A673 (cell line): ENCODE results near the gene TBKBP1. TPM values are rescaled to one million over a fixed set of nuclear protein-coding genes. Genes with fewer than 3 reads are reported as not detected.

Experiments used
- BruUV-seq: library from RNA; stranded (reverse); fragments of 400-500 nt; replicated peaks from 2 replicates; lab custom pipeline; 2021; lab: Mats Ljungman, UMichigan
- CTCF ChIA-PET: fragments of 300-600 bp; sonication (Branson Sonifier 250); formaldehyde crosslinking; loops from one replicate; lab custom pipeline; 2022; ENCODE audit warnings: antibody characterized with exemption; lab: Charles Lee
- POLR2A ChIA-PET: fragments of 300-600 bp; sonication (Branson Sonifier 250); formaldehyde crosslinking; loops from one replicate; lab custom pipeline; 2022; ENCODE audit warnings: antibody characterized with exemption; ENCODE audit not compliant: low non-redundant PET; lab: Charles Lee
- DNase-seq: peaks from one replicate; pipeline ENCODE4 v3.0.0-alpha.2; 2015; ENCODE audit warnings: low spot score
- H3K27ac ChIP-seq: fragments of 200-600 bp; sonication (generic); 2 replicates; pipeline ENCODE4 v1.5.1; 2016; ENCODE audit warnings: mixed run types, low read depth, mild to moderate bottlenecking, mixed read lengths, antibody characterized with exemption, low read length; ENCODE audit not compliant: poor library complexity, severe bottlenecking
- H3K27me3 ChIP-seq: fragments of 200-600 bp; sonication (generic); replicated peaks from 2 replicates; pipeline ENCODE4 v1.6.1; 2017; ENCODE audit warnings: mixed run types, low read depth, mild to moderate bottlenecking, mixed read lengths, antibody characterized with exemption, low read length; ENCODE audit not compliant: insufficient read depth, poor library complexity
- H3K36me3 ChIP-seq: fragments of 200-600 bp; sonication (generic); 2 replicates; pipeline ENCODE4 v1.6.1; 2016; ENCODE audit warnings: mixed run types, mild to moderate bottlenecking, mixed read lengths, antibody characterized with exemption, low read length; ENCODE audit not compliant: insufficient read depth, poor library complexity, severe bottlenecking
- H3K4me1 ChIP-seq: fragments of 200-600 bp; sonication (generic); 2 replicates; pipeline ENCODE4 v1.6.1; 2017; ENCODE audit warnings: mixed run types, mild to moderate bottlenecking, mixed read lengths, antibody characterized with exemption, low read length; ENCODE audit not compliant: insufficient read depth, poor library complexity, severe bottlenecking
- H3K4me3 ChIP-seq: fragments of 200-600 bp; sonication (generic); 2 replicates; pipeline ENCODE4 v1.5.1; 2016; ENCODE audit warnings: low read depth, mixed run types, mild to moderate bottlenecking, mixed read lengths, low read length; ENCODE audit not compliant: poor library complexity, severe bottlenecking
- H3K9me3 ChIP-seq: fragments of 200-600 bp; sonication (generic); 2 replicates; pipeline ENCODE4 v1.6.1; 2016; ENCODE audit warnings: mixed run types, low read depth, mild to moderate bottlenecking, mixed read lengths, antibody characterized with exemption, low read length; ENCODE audit not compliant: poor library complexity, severe bottlenecking
- EZH2 ChIP-seq: fragments of 200-600 bp; sonication (generic); IDR thresholded peaks from 2 replicates; pipeline ENCODE4 v1.6.1; 2017; ENCODE audit warnings: borderline replicate concordance, low read depth, mild to moderate bottlenecking, mixed read lengths, antibody characterized with exemption, low read length; ENCODE audit not compliant: poor library complexity, severe bottlenecking
- intact Hi-C: fragments of 100-400 bp; cut with micrococcal nuclease; formaldehyde crosslinking; loops from one replicate; pipeline ENCODE4 v1.10.0; 2022; ENCODE audit not compliant: unreplicated experiment
- total RNA-seq: library from RNA; stranded (reverse); gene quantifications from 2 replicates; pipeline ENCODE4 v1.2.3, GENCODE V29; 2021
- TF ChIP-seq, protein P1 (sequence below): fragments of 300-800, 200-600 bp; sonication (generic); conservative IDR thresholded peaks from 2 replicates; pipeline ENCODE4 v1.5.1; 2017; ENCODE audit warnings: low read depth, mild to moderate bottlenecking, antibody characterized with exemption, low read length, moderate library complexity, mixed read lengths

The TBKBP1 gene
- total RNA-seq, 1 experiment from 2014 or later = 21.1 TPM

DNA sequence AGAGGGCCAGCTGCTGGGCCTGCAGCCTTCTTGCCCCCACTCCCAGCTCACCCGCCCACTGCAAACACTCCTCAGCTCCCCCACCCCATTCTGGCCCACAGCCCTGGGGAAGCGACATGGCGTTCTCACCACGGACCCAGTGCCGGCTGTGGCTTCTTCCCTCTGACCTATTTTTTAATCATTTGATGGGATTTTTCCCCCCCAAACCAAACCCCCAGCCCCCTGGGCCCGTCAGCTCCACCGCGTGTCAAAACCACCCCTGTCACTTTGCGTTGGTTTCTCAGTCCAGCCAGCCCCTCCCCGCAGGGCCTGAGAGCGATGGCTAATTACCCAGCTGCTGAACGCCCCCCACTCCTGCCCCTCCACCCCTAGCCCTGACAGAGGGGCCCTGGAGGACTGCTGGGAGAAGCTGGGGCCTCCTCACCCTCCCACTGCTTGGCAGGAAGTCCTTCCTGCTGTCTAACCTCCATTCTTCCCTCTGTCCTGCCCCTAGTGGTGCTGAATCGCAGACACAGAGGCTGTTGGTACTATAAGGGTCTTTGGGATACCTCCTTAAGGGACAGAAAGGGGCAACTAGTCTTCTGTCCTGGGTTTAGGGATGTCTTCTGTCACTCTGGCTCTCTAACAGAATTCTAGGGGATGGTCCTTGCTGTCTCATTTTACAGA is 31.6 kb downstream of the TBKBP1 start:
- Histone ChIP-seq H3K4me3 (no peak overlapping the region), H3K36me3 (no peaks in the 10 kb centered on the region), H3K27me3 (no peaks in the 10 kb centered on the region), H3K9me3 (no peaks in the 10 kb centered on the region), H3K27ac (no peak overlapping the region), H3K4me1 (no peaks in the 10 kb centered on the region)
- ChIA-PET POLR2A (no interaction called here), CTCF (no interaction called here)
- TF ChIP-seq EZH2 = no peak
- TF ChIP-seq, protein P1, sequence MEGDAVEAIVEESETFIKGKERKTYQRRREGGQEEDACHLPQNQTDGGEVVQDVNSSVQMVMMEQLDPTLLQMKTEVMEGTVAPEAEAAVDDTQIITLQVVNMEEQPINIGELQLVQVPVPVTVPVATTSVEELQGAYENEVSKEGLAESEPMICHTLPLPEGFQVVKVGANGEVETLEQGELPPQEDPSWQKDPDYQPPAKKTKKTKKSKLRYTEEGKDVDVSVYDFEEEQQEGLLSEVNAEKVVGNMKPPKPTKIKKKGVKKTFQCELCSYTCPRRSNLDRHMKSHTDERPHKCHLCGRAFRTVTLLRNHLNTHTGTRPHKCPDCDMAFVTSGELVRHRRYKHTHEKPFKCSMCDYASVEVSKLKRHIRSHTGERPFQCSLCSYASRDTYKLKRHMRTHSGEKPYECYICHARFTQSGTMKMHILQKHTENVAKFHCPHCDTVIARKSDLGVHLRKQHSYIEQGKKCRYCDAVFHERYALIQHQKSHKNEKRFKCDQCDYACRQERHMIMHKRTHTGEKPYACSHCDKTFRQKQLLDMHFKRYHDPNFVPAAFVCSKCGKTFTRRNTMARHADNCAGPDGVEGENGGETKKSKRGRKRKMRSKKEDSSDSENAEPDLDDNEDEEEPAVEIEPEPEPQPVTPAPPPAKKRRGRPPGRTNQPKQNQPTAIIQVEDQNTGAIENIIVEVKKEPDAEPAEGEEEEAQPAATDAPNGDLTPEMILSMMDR = no peak
- intact Hi-C loops = no loop called here
- no TSS peak for BruUV-seq
- DNase-seq = no peak

DNA sequence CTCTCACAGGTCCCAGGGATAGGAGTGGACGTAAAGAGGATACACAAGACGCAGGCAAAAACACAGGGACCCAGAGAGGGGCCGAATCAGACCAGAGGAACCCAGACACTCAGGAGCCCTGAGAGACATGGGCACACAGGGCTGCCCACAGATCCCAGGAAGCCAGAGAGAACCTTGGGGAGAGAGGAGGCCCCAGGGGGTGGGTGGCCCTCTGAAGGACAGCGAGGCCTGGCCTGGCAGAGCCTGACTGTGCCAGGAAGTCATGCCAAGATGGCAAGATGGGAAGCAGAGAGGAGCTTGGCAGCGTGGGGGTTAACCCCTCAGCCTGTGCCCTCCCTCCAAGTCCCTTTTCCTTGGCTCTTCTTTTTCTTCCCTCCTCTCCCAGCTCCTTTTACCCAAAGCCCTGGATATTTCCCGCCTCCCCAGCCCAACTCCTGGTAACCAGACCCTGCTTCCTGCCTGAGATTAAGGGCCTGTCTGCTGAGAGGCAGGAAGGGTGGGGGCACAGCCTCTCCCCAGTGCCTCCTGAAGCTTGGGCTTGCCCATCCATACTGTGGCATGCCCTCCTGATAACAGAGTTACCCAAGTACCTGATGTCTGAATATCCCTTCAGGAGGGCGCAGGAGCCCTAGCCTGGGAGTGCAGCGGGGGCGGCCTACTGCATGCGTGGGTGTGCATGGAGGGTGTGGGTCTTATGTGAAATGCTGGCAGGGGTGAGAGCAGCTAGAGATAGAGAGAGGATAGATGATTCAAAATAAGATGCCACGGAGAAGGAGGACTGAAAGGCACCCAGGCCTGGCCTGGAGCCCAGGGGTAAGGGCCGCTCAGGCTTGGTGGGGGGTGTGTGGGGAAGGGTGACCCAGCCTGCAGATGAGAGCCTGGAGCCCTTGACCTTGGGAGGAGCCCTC is 33.1 kb downstream of the TBKBP1 start:
- no TSS peak for BruUV-seq
- DNase-seq = no peak
- Histone ChIP-seq H3K4me3 (no peak overlapping the region), H3K27ac (no peak overlapping the region), H3K36me3 (no peaks in the 10 kb centered on the region), H3K9me3 (no peaks in the 10 kb centered on the region), H3K4me1 (no peaks in the 10 kb centered on the region), H3K27me3 (no peaks in the 10 kb centered on the region)
- intact Hi-C loops = no loop called here
- ChIA-PET POLR2A (no interaction called here), CTCF (no interaction called here)
- TF ChIP-seq EZH2 = no peak
- TF ChIP-seq, protein P1 = no peak

DNA sequence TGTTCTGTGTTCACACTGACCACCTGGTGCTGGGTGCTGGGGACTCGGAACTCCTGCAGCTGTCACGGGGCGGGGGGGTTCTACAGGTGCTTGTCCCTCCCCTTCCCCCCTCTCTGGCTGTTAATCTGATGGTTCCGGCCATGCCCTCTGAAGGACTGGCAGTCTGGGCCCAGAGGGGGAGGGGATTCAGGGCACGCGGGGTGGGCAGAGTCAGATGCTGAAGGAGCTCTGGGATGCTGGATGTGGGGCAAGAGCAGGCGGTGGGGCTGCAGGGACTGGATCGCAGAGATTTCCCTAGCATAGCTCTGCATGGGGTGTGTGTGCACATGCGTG is 33.7 kb downstream of the TBKBP1 start:
- intact Hi-C loops = no loop called here
- no peaks in the 10 kb centered on the region for H3K27me3 ChIP-seq
- no peak for TF ChIP-seq EZH2
- TF ChIP-seq, protein P1 = no peak
- H3K9me3 ChIP-seq = no peaks in the 10 kb centered on the region
- no peak overlapping the region for H3K4me3 ChIP-seq
- H3K36me3 ChIP-seq = no peaks in the 10 kb centered on the region
- no peaks in the 10 kb centered on the region for H3K4me1 ChIP-seq
- DNase-seq = no peak
- no peak overlapping the region for H3K27ac ChIP-seq
- CTCF ChIA-PET = no interaction called here
- POLR2A ChIA-PET = no interaction called here
- BruUV-seq = no TSS peak
